CD4-positive, alpha-beta T cell treated with Interleukin-6 for 4 hours (primary cell): ENCODE results near the gene OR5D16.
"Not testable (repeated sequence)": the region's sequence is repeated elsewhere in the genome, so short reads cannot be mapped to it uniquely, and the experiment has no call there.

Experiments used
- DNase-seq: peaks from one replicate; pipeline ENCODE4 v3.0.0-alpha.2; 2020; ENCODE audit warnings: mixed read lengths

Gene OR5D16

GRCh38 chr11:55838452-55838851 lies at the start of gene OR5D16:
Gene OR5D16 (plus strand): TSS chr11:55838752. CDS start chr11:55838752, 0 bp downstream.
- no peak for DNase-seq

DNA sequence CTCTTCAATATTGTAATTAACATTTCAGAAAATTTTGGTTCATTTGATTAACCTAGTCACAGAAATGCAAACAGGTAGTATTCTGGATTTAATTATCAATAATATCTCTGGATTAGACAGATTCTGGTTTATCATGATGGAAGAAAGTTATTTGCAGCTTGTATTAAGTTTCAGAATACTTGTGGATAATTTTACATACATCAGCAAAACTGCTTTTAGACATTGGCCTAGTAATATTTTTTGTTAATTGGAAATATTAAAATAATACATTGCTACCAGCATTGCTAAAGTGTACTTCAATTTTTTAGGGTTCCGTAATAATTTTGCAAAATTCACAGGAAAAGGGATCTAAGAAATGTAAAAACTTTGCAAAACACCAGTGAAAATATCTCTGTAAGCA lies 46.9 kb upstream of the OR5D16 start:
- DNase-seq: no peak

GRCh38 chr11:55793321-55793720 lies 45.2 kb upstream of the OR5D16 start:
- no peak for DNase-seq

DNA sequence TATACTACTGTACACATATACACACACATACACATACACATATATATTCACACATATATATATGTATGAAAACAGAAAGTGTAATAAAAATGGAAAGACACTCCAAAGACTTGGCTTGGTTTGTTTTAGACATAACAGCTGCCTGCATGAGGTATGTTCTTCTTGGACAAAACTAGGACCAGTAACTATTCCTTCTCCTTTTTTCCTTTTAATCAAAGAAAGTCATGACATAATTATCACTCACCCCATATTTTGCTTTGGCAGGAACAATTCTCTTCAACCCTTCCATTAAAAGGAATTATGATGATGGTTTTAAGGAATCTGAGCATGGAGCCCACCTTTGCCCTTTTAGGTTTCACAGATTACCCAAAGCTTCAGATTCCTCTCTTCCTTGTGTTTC lies 43.3 kb upstream of the OR5D16 start, which contains the start of gene OR5D14:
TSS of gene OR5D14 (plus strand) at position 301 of the 400 bp plus-strand sequence. CDS start at position 301, 0 bp downstream.
- no peak for DNase-seq

GRCh38 chr11:55806248-55806647 lies 32.3 kb upstream of the OR5D16 start:
- DNase-seq: no peak

- DNase-seq: no peak
Measured at GRCh38 chr11:55811067-55811466, 27.5 kb upstream of the OR5D16 start, which contains the start of gene OR5L1. Gene OR5L1 (plus strand): TSS chr11:55811367. CDS start chr11:55811467, 100 bp downstream.

DNA sequence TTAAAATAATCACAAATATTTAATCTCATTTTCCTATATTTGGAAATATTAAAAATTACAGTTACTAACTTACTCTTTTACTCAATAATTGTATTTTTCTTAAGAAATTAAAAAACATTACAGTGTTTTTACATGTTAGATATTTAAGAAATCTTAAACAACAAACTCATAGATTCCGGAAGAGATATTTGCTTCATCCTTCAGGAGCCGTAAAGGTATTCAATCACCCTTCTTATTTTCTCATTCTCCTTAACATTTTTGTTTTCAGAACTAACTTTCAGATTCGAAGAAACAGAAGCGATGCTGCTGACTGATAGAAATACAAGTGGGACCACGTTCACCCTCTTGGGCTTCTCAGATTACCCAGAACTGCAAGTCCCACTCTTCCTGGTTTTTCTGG lies 19.2 kb upstream of the OR5D16 start, which contains the start of gene OR5D18:
TSS of gene OR5D18 (plus strand) at position 301 of the 400 bp plus-strand sequence. CDS start at position 301, 0 bp downstream.
- no peak for DNase-seq

- no peak for DNase-seq
Measured at GRCh38 chr11:55826919-55827318, 11.6 kb upstream of the OR5D16 start, which contains the start of gene OR5L2. Gene OR5L2 (plus strand): TSS chr11:55827219. CDS start chr11:55827219, 0 bp downstream.

- DNase-seq: no peak
Measured at GRCh38 chr11:55847453-55847852, 8.9 kb downstream of the OR5D16 start.

DNA sequence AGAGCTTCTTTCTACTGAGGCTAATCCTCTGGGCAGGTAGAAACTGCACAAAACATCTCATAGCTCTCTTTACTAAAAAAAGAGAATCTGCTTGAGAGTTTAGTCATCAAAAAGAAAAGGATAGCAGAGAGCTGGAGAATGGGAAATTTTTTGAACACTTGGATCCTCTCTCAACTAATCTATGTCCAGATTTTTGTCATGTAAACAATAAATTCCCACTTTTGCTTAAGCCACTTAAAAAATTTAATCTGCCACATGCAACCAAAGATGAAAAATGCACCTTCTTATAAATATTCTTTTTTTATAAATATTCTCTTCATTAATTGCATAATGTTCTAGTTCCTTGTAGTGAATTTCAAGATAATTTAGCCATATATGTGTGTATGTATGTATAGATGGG lies 10.5 kb downstream of the OR5D16 start:
- DNase-seq: no peak

DNA sequence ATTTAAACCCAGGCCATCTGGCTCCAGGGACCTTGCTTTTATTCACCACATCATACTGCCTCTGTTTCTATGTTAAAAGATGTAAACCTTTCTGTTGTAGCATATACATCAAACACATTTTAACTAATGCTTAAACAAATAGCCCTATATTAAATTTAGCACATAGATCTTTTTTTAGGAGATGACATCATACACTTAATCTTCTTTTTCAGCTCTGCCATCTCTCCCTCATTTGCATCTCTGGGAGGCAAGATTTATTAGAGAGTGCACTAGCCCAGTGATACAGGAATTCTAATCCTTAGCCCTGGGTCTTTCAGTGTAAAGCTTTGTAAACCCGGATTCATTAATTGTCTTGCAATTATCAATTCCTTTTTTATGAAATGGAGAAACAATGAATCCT lies 13.6 kb downstream of the OR5D16 start:
- DNase-seq: no peak

DNA sequence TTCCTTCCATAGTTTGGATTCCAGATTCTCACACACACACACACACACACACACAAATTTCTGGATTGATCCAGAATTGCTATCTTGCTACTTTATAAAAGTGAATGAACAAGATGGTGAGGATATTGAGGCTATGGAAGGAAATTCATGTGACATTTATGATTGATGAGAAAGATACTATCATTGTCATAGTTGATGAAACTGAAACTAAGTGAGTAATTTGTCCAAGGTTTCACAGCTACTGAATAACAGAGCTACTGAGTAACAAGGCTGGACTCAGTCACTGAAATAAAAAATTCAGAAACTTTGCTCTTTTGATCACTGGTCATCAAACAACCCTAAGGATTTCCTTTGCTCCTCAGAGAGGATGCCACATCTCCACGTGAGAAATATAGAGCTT lies 16.2 kb downstream of the OR5D16 start:
- no peak for DNase-seq

DNA sequence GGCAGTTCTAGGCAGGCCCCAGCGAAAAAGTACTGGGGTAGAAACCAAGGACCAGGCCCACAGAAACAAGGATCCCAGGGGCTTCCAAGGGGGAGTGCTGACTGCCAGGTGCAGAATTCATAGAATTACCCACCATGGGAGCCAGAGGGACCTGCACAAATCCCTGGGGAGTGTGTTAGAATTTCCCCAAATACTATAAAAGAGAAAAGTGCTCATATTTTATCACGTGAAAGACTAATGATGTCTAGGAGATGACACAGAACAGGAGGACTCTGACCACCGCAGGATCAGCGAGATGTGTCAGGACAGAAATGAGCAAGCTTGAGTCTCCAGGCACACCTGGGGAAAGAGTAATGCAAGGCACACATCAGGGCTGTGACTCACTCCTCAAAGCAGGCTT lies 28.8 kb downstream of the OR5D16 start:
- DNase-seq: not testable (repeated sequence)

- DNase-seq: not testable (repeated sequence)
Measured at GRCh38 chr11:55872731-55873130, 34.2 kb downstream of the OR5D16 start.

DNA sequence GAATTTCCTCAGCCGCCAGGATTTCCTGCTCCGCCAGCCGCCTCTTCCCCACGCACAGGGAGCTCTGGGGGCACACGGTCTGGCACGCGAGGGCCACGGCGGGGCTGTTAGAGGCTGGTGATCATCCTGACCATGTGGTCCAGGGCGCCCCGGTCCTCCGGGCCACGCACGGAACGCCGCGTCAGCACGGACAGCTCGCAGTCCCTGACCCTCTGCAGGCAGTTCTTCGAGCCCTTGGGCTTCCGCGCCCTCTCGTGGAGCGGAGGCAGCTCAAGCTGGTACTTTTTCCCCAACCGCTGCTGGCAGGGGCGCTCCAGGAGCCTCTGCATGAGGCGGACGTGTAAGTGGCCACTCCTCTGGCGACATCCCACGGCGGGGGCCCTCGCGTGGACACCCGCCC lies 34.6 kb downstream of the OR5D16 start:
- DNase-seq: not testable (repeated sequence)

DNA sequence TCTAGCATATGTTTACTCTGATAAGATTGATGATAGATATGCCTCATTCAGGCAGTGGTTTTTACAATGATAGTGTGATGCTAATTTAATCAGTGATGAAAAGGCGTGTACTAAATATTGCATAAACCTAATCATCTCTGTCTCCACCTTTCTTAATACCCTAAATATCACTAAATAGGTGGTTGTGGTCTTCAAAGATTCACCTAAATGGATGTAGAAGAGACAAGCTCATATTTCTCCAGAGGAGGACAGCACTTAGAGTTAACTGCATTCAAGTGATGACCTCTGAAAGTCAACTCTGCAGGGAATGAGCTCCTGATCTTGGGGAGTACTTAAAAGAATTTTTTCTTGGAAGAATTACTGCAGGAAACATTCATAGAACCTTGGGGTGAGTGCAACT lies 44.4 kb downstream of the OR5D16 start, which contains the start of gene TRIM51:
TSS of gene TRIM51 (plus strand) at position 301 of the 400 bp plus-strand sequence. CDS start 2,132 bp downstream, outside the sequence.
- not testable (repeated sequence) for DNase-seq

- DNase-seq: not testable (repeated sequence)
Measured at GRCh38 chr11:55884995-55885394, 46.4 kb downstream of the OR5D16 start.

GRCh38 chr11:55885481-55885880 lies 46.9 kb downstream of the OR5D16 start:
- DNase-seq: not testable (repeated sequence)
